ENCODE results near the gene RIPOR2.
"Not testable (repeated sequence)": the region's sequence is repeated elsewhere in the genome, so short reads cannot be mapped to it uniquely, and the experiment has no call there.

RIPOR2 gene

GRCh38 chr6:24797596-24798216 lies 138.1 kb downstream of the RIPOR2 start:
- DNase-seq, result no peak

GRCh38 chr6:24796616-24797290 lies 139.0 kb downstream of the RIPOR2 start:
- DNase-seq, result no peak

- DNase-seq, result no peak
Measured at GRCh38 chr6:24795106-24795505, 140.7 kb downstream of the RIPOR2 start.

- no peak for DNase-seq
Measured at GRCh38 chr6:24788031-24788665, 147.6 kb downstream of the RIPOR2 start.

- DNase-seq, result no peak
Measured at GRCh38 chr6:24780206-24780605, 155.6 kb downstream of the RIPOR2 start.

GRCh38 chr6:24779416-24780016 lies 156.2 kb downstream of the RIPOR2 start:
- no peak for DNase-seq

- DNase-seq, result no peak
Measured at GRCh38 chr6:24778878-24779277, 156.9 kb downstream of the RIPOR2 start.

- DNase-seq, result no peak
Measured at GRCh38 chr6:24778121-24778520, 157.6 kb downstream of the RIPOR2 start.

- DNase-seq, result no peak
Measured at GRCh38 chr6:24777227-24777626, 158.5 kb downstream of the RIPOR2 start.

GRCh38 chr6:24775520-24776058 lies 160.2 kb downstream of the RIPOR2 start:
- DNase-seq, result no peak

- DNase-seq, result peak; percentile 97
Measured at GRCh38 chr6:24774696-24775519, 160.9 kb downstream of the RIPOR2 start, which contains the start of gene GMNN. Gene GMNN (plus strand): TSS chr6:24774937. CDS start chr6:24777247, 2,310 bp downstream.

GRCh38 chr6:24768361-24768760 lies 167.4 kb downstream of the RIPOR2 start:
- DNase-seq, result no peak

- DNase-seq, result peak; percentile 71
Measured at GRCh38 chr6:24766680-24767462, 168.9 kb downstream of the RIPOR2 start.

- DNase-seq, result not testable (repeated sequence)
Measured at GRCh38 chr6:24765968-24766367, 169.8 kb downstream of the RIPOR2 start.

- DNase-seq, result not testable (repeated sequence)
Measured at GRCh38 chr6:24764833-24765828, 170.6 kb downstream of the RIPOR2 start.

GRCh38 chr6:24763578-24763977 lies 172.2 kb downstream of the RIPOR2 start:
- DNase-seq, result peak; percentile 85

GRCh38 chr6:24761851-24762250 lies 173.9 kb downstream of the RIPOR2 start:
- DNase-seq, result no peak

GRCh38 chr6:24761193-24761835 lies 174.4 kb downstream of the RIPOR2 start:
- peak; percentile 74 for DNase-seq

GRCh38 chr6:24760210-24760609 lies 175.6 kb downstream of the RIPOR2 start:
- DNase-seq, result no peak

GRCh38 chr6:24759718-24760117 lies 176.0 kb downstream of the RIPOR2 start:
- DNase-seq, result no peak

Measured in hematopoietic multipotent progenitor cell treated with erythropoietin and hydrocortisone succinate and interleukin-3 and kit ligand, for 8 days (in vitro differentiated cells).